ENCODE measurements around the gene OR51A7. TPM values are rescaled to one million over a fixed set of nuclear protein-coding genes. Genes with fewer than 3 reads are reported as not detected.
"Not testable (repeated sequence)": the region's sequence is repeated elsewhere in the genome, so short reads cannot be mapped to it uniquely, and the experiment has no call there.

Gene OR51A7
- total RNA-seq, 2 donors from 2014 or later, result not detected

GRCh38 chr11:4947505-4947904, 43.9 kb downstream of the OR51A7 start, which contains the start of gene OR51A4:
Gene OR51A4 (minus strand): TSS chr11:4947605. CDS start chr11:4947100, 505 bp downstream.
- no peaks in the 10 kb centered on the region for H3K9me3 ChIP-seq
- H3K4me3 ChIP-seq, result no peak within 1 kb of the TSS
- no peaks in the 10 kb centered on the region for H3K4me1 ChIP-seq (ENCODE audit: control insufficient read depth in 1 of 2, low read depth in 2 of 2)
- H3K27ac ChIP-seq, result no peak within 1 kb of the TSS
- DNase-seq (ENCODE audit: low spot score) (no peak), ATAC-seq (ENCODE audit: insufficient number of reproducible peaks, low FRiP score, low read depth) (no peak)
- H3K36me3 ChIP-seq, result no peaks in the 10 kb centered on the region
- H3K27me3 ChIP-seq (replicated peaks; ENCODE audit: insufficient read depth), result no peaks in the 10 kb centered on the region
- TF ChIP-seq CTCF (IDR thresholded peaks at IDR 0.05), result no peak

GRCh38 chr11:4955613-4956012, 52.0 kb downstream of the OR51A7 start, which contains the start of gene OR51A2:
Gene OR51A2 (minus strand): TSS chr11:4955713. CDS start chr11:4955713, 0 bp downstream.
- DNase-seq (ENCODE audit: low spot score); ATAC-seq (ENCODE audit: insufficient number of reproducible peaks, low FRiP score, low read depth); H3K4me1 ChIP-seq (ENCODE audit: control insufficient read depth in 1 of 2, low read depth in 2 of 2): not testable (repeated sequence)

GRCh38 chr11:4957396-4957795, 53.8 kb downstream of the OR51A7 start:
- Histone ChIP-seq H3K27me3 (replicated peaks; ENCODE audit: insufficient read depth) (no peaks in the 10 kb centered on the region), H3K4me1 (ENCODE audit: control insufficient read depth in 1 of 2, low read depth in 2 of 2) (no peaks in the 10 kb centered on the region), H3K27ac (no peak overlapping the region), H3K36me3 (no peaks in the 10 kb centered on the region), H3K4me3 (no peak overlapping the region), H3K9me3 (no peaks in the 10 kb centered on the region)
- no peak for DNase-seq (ENCODE audit: low spot score)
- no peak for TF ChIP-seq CTCF (IDR thresholded peaks at IDR 0.05)
- ATAC-seq (ENCODE audit: insufficient number of reproducible peaks, low FRiP score, low read depth), result no peak

More at GRCh38 chr11:4955613-4956012, 52.0 kb downstream of the OR51A7 start, which contains the start of gene OR51A2:
- not testable (repeated sequence) for H3K27ac ChIP-seq; H3K9me3 ChIP-seq; H3K36me3 ChIP-seq; H3K27me3 ChIP-seq (replicated peaks; ENCODE audit: insufficient read depth); H3K4me3 ChIP-seq

Other genes starting within 250 kb of the OR51A7 start
- gene OR51E2, start 205.9 kb upstream of the OR51A7 start, total RNA-seq, result not detected
- not detected for gene MMP26, start 199.0 kb upstream of the OR51A7 start, total RNA-seq
- gene OR51F1, start 133.8 kb upstream of the OR51A7 start, total RNA-seq, result not detected
- gene OR52R1, start 99.4 kb upstream of the OR51A7 start, total RNA-seq, result not detected
- not detected for gene OR51F2, start 82.5 kb upstream of the OR51A7 start, total RNA-seq
- not detected for gene OR51S1, start 54.6 kb upstream of the OR51A7 start, total RNA-seq
- not detected for gene OR51T1, start 21.9 kb upstream of the OR51A7 start, total RNA-seq
- gene OR51G2, start 15.6 kb downstream of the OR51A7 start, total RNA-seq, result not detected
- gene OR51G1, start 20.6 kb downstream of the OR51A7 start, total RNA-seq, result not detected
- not detected for gene OR51A4, start 43.8 kb downstream of the OR51A7 start, total RNA-seq
- gene OR51A2, start 51.9 kb downstream of the OR51A7 start, total RNA-seq, result not detected
- not detected for gene OR51L1, start 91.1 kb downstream of the OR51A7 start, total RNA-seq
- gene OR52J3, start 142.7 kb downstream of the OR51A7 start, total RNA-seq, result not detected
- not detected for gene OR52E2, start 155.8 kb downstream of the OR51A7 start, total RNA-seq
- gene OR52E1, start 165.8 kb downstream of the OR51A7 start, total RNA-seq, result not detected
- gene OR52A5, start 234.6 kb downstream of the OR51A7 start, total RNA-seq, result not detected